H1 (cell line): ENCODE measurements around the gene SLC24A3. TPM values are rescaled to one million over a fixed set of nuclear protein-coding genes. Genes with fewer than 3 reads are reported as not detected.

Source experiments
- CTCF ChIA-PET: fragments of 300-600 bp; sonication (Branson Sonifier 250); formaldehyde crosslinking; loops from one replicate; lab custom pipeline; 2021; ENCODE audit not compliant: partially characterized antibody; lab: Charles Lee
- POLR2A ChIA-PET: fragments of 300-600 bp; sonication (Branson Sonifier 250); formaldehyde crosslinking; loops from one replicate; lab custom pipeline; 2021; ENCODE audit warnings: inconsistent platforms; ENCODE audit not compliant: partially characterized antibody; lab: Charles Lee
- DNase-seq, 2 experiments: peaks; one replicate each; pipeline versions ENCODE4 v3.0.0 to v3.0.0-alpha.2; 2010 to 2022; ENCODE audit warnings: low spot score in 2 of 2, low read depth in 1 of 2, mixed read lengths in 1 of 2
- FAIRE-seq: peaks from 2 replicates; lab custom pipeline; 2011; peaks lifted over from hg19 to GRCh38; lab: Jason Lieb, UNC
- H2AFZ ChIP-seq: 2 replicates; pipeline ENCODE4 v1.8.1; 2012; ENCODE audit warnings: low read length, inconsistent platforms
- H2AK5ac ChIP-seq: 2 replicates; pipeline ENCODE4 v1.6.1; 2013; ENCODE audit warnings: low read depth, low read length
- H2BK120ac ChIP-seq: replicated peaks from 2 replicates; pipeline ENCODE3; 2013; ENCODE audit warnings: low read depth, low read length, inconsistent platforms
- H2BK12ac ChIP-seq: 2 replicates; pipeline ENCODE4 v1.6.1; 2013; ENCODE audit warnings: low read depth, low read length
- H2BK15ac ChIP-seq: 2 replicates; pipeline ENCODE4 v1.6.1; 2013; ENCODE audit warnings: low read length
- H2BK20ac ChIP-seq: 2 replicates; pipeline ENCODE4 v1.6.1; 2013; ENCODE audit warnings: low read length
- H2BK5ac ChIP-seq: 2 replicates; pipeline ENCODE4 v1.6.1; 2013; ENCODE audit warnings: low read depth, low read length
- H3K14ac ChIP-seq: 2 replicates; pipeline ENCODE4 v1.6.1; 2013; ENCODE audit warnings: inconsistent platforms; ENCODE audit not compliant: insufficient read length
- H3K18ac ChIP-seq: 2 replicates; pipeline ENCODE4 v1.6.1; 2013; ENCODE audit warnings: low read length; ENCODE audit errors: extremely low read depth
- H3K23ac ChIP-seq: 2 replicates; pipeline ENCODE4 v1.6.1; 2013; ENCODE audit warnings: inconsistent platforms; ENCODE audit not compliant: insufficient read length
- H3K23me2 ChIP-seq: 2 replicates; pipeline ENCODE4 v1.6.1; 2013; ENCODE audit warnings: low read depth, low read length
- H3K27ac ChIP-seq: 2 replicates; pipeline ENCODE4 v1.6.1; 2011; ENCODE audit warnings: low read depth, low read length, inconsistent platforms
- H3K27me3 ChIP-seq, 4 experiments: replicated peaks in 1 of 4; 1 replicate in 1 of 4; 2 replicates in 3 of 4; pipeline versions ENCODE4 v1.6.1 to v1.8.1; 2011 to 2013; ENCODE audit warnings: low read length in 3 of 4, mild to moderate bottlenecking in 3 of 4, inconsistent platforms in 2 of 4, mixed read lengths in 2 of 4, moderate library complexity in 1 of 4; ENCODE audit not compliant: control insufficient read depth in 3 of 4, insufficient read depth in 3 of 4; ENCODE audit errors: extremely low read depth in 1 of 4
- H3K36me3 ChIP-seq, 4 experiments: 2 replicates each; pipeline versions ENCODE4 v1.6.1 to v1.8.1; 2011 to 2013; ENCODE audit warnings: mild to moderate bottlenecking in 4 of 4, low read length in 3 of 4, moderate library complexity in 2 of 4, control low read depth in 1 of 4, inconsistent platforms in 1 of 4; ENCODE audit not compliant: insufficient read depth in 4 of 4, control insufficient read depth in 2 of 4
- H3K4ac ChIP-seq: replicated peaks from 2 replicates; pipeline ENCODE3; 2013; ENCODE audit warnings: low read length, low read depth, mixed read lengths, inconsistent platforms; ENCODE audit not compliant: insufficient read length
- H3K4me1 ChIP-seq, 4 experiments: replicated peaks in 1 of 4; 1 replicate in 1 of 4; 2 replicates in 3 of 4; pipeline versions ENCODE4 v1.6.1 to v1.8.1; 2011 to 2013; ENCODE audit warnings: low read length in 3 of 4, inconsistent platforms in 2 of 4, mixed read lengths in 1 of 4; ENCODE audit not compliant: insufficient read depth in 4 of 4, control insufficient read depth in 3 of 4
- H3K4me2 ChIP-seq, 2 experiments: 2 replicates each; pipeline versions ENCODE4 v1.6.1 to v1.8.1; 2011 to 2013; ENCODE audit warnings: low read depth in 2 of 2, low read length in 2 of 2, control low read depth in 1 of 2, inconsistent platforms in 1 of 2, mild to moderate bottlenecking in 1 of 2; ENCODE audit not compliant: insufficient read depth in 1 of 2
- H3K4me3 ChIP-seq, 4 experiments: fragments of 200-600, 300-600 bp in 1 of 4; sonication (generic), shearing (Covaris generic), sonication (Bioruptor Twin) in 1 of 4; 2 replicates each; pipeline versions ENCODE4 v1.5.1 to v1.8.1; 2011 to 2016; ENCODE audit warnings: low read length in 4 of 4, low read depth in 3 of 4, control low read depth in 2 of 4, inconsistent platforms in 2 of 4, mild to moderate bottlenecking in 2 of 4, mixed read lengths in 1 of 4, moderate library complexity in 1 of 4; ENCODE audit not compliant: insufficient read depth in 2 of 4; ENCODE audit errors: extremely low read depth in 1 of 4
- H3K56ac ChIP-seq: replicated peaks from 2 replicates; pipeline ENCODE3; 2013; ENCODE audit warnings: low read depth, mild to moderate bottlenecking, mixed read lengths, low read length, inconsistent platforms; ENCODE audit not compliant: insufficient read length
- H3K79me1 ChIP-seq: 2 replicates; pipeline ENCODE4 v1.6.1; 2013; ENCODE audit warnings: low read depth, low read length, control low read depth
- H3K79me2 ChIP-seq, 2 experiments: 2 replicates each; pipeline versions ENCODE4 v1.6.1 to v1.8.1; 2012 to 2013; ENCODE audit warnings: low read length in 2 of 2, mild to moderate bottlenecking in 2 of 2, inconsistent platforms in 1 of 2; ENCODE audit not compliant: insufficient read depth in 2 of 2, control insufficient read depth in 1 of 2
- H3K9ac ChIP-seq, 4 experiments: replicated peaks in 1 of 4; 1 replicate in 1 of 4; 2 replicates in 3 of 4; pipeline versions ENCODE4 v1.6.1 to v1.8.1; 2011 to 2013; ENCODE audit warnings: low read depth in 3 of 4, low read length in 3 of 4, control low read depth in 2 of 4, mild to moderate bottlenecking in 2 of 4, moderate library complexity in 2 of 4, inconsistent platforms in 1 of 4; ENCODE audit errors: extremely low read depth in 1 of 4
- H3K9me3 ChIP-seq, 2 experiments: 2 replicates each; pipeline versions ENCODE4 v1.6.1 to v1.8.1; 2012 to 2013; ENCODE audit warnings: mild to moderate bottlenecking in 2 of 2, moderate library complexity in 2 of 2, control low read depth in 1 of 2, inconsistent platforms in 1 of 2, low read depth in 1 of 2, low read length in 1 of 2, mixed read lengths in 1 of 2; ENCODE audit not compliant: insufficient read depth in 2 of 2
- H4K20me1 ChIP-seq, 2 experiments: replicated peaks in 1 of 2; 2 replicates each; pipeline versions ENCODE3 to v1.8.1; 2011 to 2013; ENCODE audit warnings: inconsistent platforms in 2 of 2, low read length in 2 of 2, mild to moderate bottlenecking in 1 of 2; ENCODE audit not compliant: insufficient read depth in 2 of 2, control insufficient read depth in 1 of 2
- H4K5ac ChIP-seq: 2 replicates; pipeline ENCODE4 v1.6.1; 2013; ENCODE audit warnings: low read length, low read depth, mixed read lengths, inconsistent platforms; ENCODE audit not compliant: insufficient read length
- H4K8ac ChIP-seq: 2 replicates; pipeline ENCODE4 v1.8.0; 2013; ENCODE audit warnings: mild to moderate bottlenecking, moderate library complexity, low read length, inconsistent platforms; ENCODE audit not compliant: insufficient read depth; ENCODE audit errors: extremely low read depth
- H4K91ac ChIP-seq: replicated peaks from 2 replicates; pipeline ENCODE3; 2013; ENCODE audit warnings: low read length, mixed read lengths, inconsistent platforms; ENCODE audit not compliant: insufficient read length
- ATF3 ChIP-seq: IDR thresholded peaks from 2 replicates; pipeline ENCODE4 v1.6.1; 2011; ENCODE audit warnings: low read depth, mild to moderate bottlenecking, low read length; ENCODE audit not compliant: insufficient read depth
- BACH1 ChIP-seq: IDR thresholded peaks from 2 replicates; pipeline ENCODE4 v1.6.1; 2012; ENCODE audit warnings: low read length, improper control_type of control experiment
- EZH2 ChIP-seq: fragments of 200-600 bp; sonication (generic); IDR thresholded peaks from 2 replicates; pipeline ENCODE4 v1.7.1; 2012; ENCODE audit warnings: low read depth, mild to moderate bottlenecking, moderate library complexity, low read length, inconsistent platforms; ENCODE audit not compliant: severe bottlenecking
- WGBS, 2 experiments: shearing (Covaris generic) in 1 of 2; methylation state at CpG; one replicate each; pipeline versions ENCODE4 v1.1.6 to v1.1.7; 2013 to 2015; ENCODE audit warnings: low lambda C conversion rate in 2 of 2, mixed read lengths in 2 of 2, inconsistent platforms in 1 of 2, low coverage in 1 of 2, missing lambda C conversion rate in 1 of 2; ENCODE audit not compliant: insufficient replicate concordance in 2 of 2, insufficient coverage in 1 of 2, insufficient read length in 1 of 2; ENCODE audit errors: extremely low coverage in 1 of 2, missing lambda C conversion rate in 1 of 2; 5-methylcytosine and 5-hydroxymethylcytosine counted together
- polyA plus RNA-seq, 7 experiments: library from polyadenylated mRNA; depleted of rRNA in 3 of 7; stranded (reverse) in 5 of 7; unstranded in 2 of 7; fragments of >200 nt in 5 of 7; fragments of 200-250 nt in 2 of 7; gene quantifications; 1 replicate in 5 of 7; 2 replicates in 1 of 7; 4 replicates in 1 of 7; pipeline versions ENCODE4 v1.2.1 to v1.2.3, GENCODE V29; 2011 to 2013; ENCODE audit warnings: missing spikeins in 2 of 7, mixed read lengths in 2 of 7
- total RNA-seq: library from RNA; stranded (reverse); fragmentation: NEBNext Ultra II Directional; extraction: Animal tissue kit (Norgen Biotek cat#: 25700); gene quantifications from 2 replicates; pipeline ENCODE4 v1.2.1, GENCODE V29; 2021

SLC24A3 gene
- total and polyA plus RNA-seq, 2 of the 8 experiments (the other 6 are each of a cell fraction or from before 2014, with no cell fraction given) = 4.5 to 6.3 TPM

GRCh38 chr20:19519466-19519865 is 307.0 kb downstream of the SLC24A3 start:
- Histone ChIP-seq H3K79me1 (no peaks in the 10 kb centered on the region), H3K27ac (no peak overlapping the region), H4K8ac (no peak overlapping the region), H2BK20ac (no peak overlapping the region), H3K9ac (no peak overlapping the region), H3K56ac (no peak overlapping the region), H2BK15ac (no peak overlapping the region), H2AK5ac (no peak overlapping the region), H3K14ac (no peak overlapping the region), H3K18ac (no peak overlapping the region), H3K4me3 (no peak overlapping the region), H2BK12ac (no peak overlapping the region), H3K4ac (no peak overlapping the region), H3K4me1 (no peaks in the 10 kb centered on the region), H4K5ac (no peak overlapping the region), H2AFZ (no peak overlapping the region), H3K36me3 (no peaks in the 10 kb centered on the region), H3K79me2 (no peaks in the 10 kb centered on the region), H4K20me1 (no peaks in the 10 kb centered on the region), H3K4me2 (no peak overlapping the region), H4K91ac (no peak overlapping the region), H2BK5ac (no peak overlapping the region), H3K23me2 (no peaks in the 10 kb centered on the region), H3K9me3 (no peaks in the 10 kb centered on the region), H3K23ac (no peak overlapping the region), H2BK120ac (no peak overlapping the region), H3K27me3 (no peaks in the 10 kb centered on the region)
- CTCF ChIA-PET = interaction anchor here (1.0 kb wide), 1 partner anchor 313 kb away, joined by 3 read pairs; no protein-coding TSS in a partner anchor
- 89% methylated on average over 1 of the region's 1 CpG; no CpG with 5 or more reads in 1 of the 2 experiments for WGBS, 2 experiments
- TF ChIP-seq EZH2 (no peak), BACH1 (no peak), ATF3 (no peak)
- FAIRE-seq (no peak), DNase-seq (no peak)
- POLR2A ChIA-PET = no interaction called here
